HG03442 (cell line): ENCODE results near the gene TPPP3.
A peak's percentile ranks its signal among the peaks of the same experiment; 100 is the strongest.
"Not testable (repeated sequence)": the region's sequence is repeated elsewhere in the genome, so short reads cannot be mapped to it uniquely, and the experiment has no call there.

ENCODE experiments used
- ATAC-seq: cut with Tn5 transposase; IDR thresholded peaks from one replicate; pipeline ENCODE4 v1.9.1; 2021; ENCODE audit warnings: mild to moderate bottlenecking, moderate library complexity; ENCODE audit not compliant: unreplicated experiment

Gene TPPP3

GRCh38 chr16:67426950-67427349, 33.7 kb upstream of the TPPP3 start:
- no peak for ATAC-seq

GRCh38 chr16:67426022-67426421, 32.7 kb upstream of the TPPP3 start:
- no peak for ATAC-seq

- no peak for ATAC-seq
Observed at GRCh38 chr16:67425580-67425979, 32.3 kb upstream of the TPPP3 start.

GRCh38 chr16:67425061-67425460, 31.8 kb upstream of the TPPP3 start:
- ATAC-seq = no peak

GRCh38 chr16:67424261-67424615, 30.9 kb upstream of the TPPP3 start:
- ATAC-seq = no peak

- ATAC-seq = no peak
Observed at GRCh38 chr16:67423611-67424260, 30.4 kb upstream of the TPPP3 start.

- ATAC-seq = no peak
Observed at GRCh38 chr16:67423015-67423414, 29.7 kb upstream of the TPPP3 start.

GRCh38 chr16:67421030-67421429, 27.7 kb upstream of the TPPP3 start:
- no peak for ATAC-seq

GRCh38 chr16:67419931-67420330, 26.6 kb upstream of the TPPP3 start:
- ATAC-seq = no peak

GRCh38 chr16:67419502-67419901, 26.2 kb upstream of the TPPP3 start:
- no peak for ATAC-seq

- ATAC-seq = no peak
Observed at GRCh38 chr16:67417333-67418061, 24.2 kb upstream of the TPPP3 start.

GRCh38 chr16:67415872-67416793, 22.8 kb upstream of the TPPP3 start, which contains the start of gene ZDHHC1:
ZDHHC1 (minus strand) TSS chr16:67416477; CDS start chr16:67407775, 8,702 bp downstream.
- ATAC-seq = peak; percentile 80

GRCh38 chr16:67415421-67415820, 22.1 kb upstream of the TPPP3 start:
- ATAC-seq = not testable (repeated sequence)

- no peak for ATAC-seq
Observed at GRCh38 chr16:67413978-67414911, 20.9 kb upstream of the TPPP3 start.

GRCh38 chr16:67412294-67412693, 19.0 kb upstream of the TPPP3 start:
- ATAC-seq = no peak

GRCh38 chr16:67411339-67411738, 18.0 kb upstream of the TPPP3 start:
- no peak for ATAC-seq

- no peak for ATAC-seq
Observed at GRCh38 chr16:67409631-67410030, 16.3 kb upstream of the TPPP3 start.

GRCh38 chr16:67407788-67408452, 14.6 kb upstream of the TPPP3 start:
- no peak for ATAC-seq

GRCh38 chr16:67407176-67407787, 14.0 kb upstream of the TPPP3 start:
- no peak for ATAC-seq
